ACC112 (cell line): ENCODE results near the gene PRKAA1.
A peak's percentile ranks its signal among the peaks of the same experiment; 100 is the strongest.

Experiments used
- H2AFZ ChIP-seq: fragments of 200-600 bp; sonication (generic); one replicate; pipeline ENCODE4 v1.6.0; 2017; ENCODE audit warnings: antibody characterized with exemption, low read length; ENCODE audit not compliant: unreplicated experiment
- H3K27ac ChIP-seq: fragments of 200-600 bp; sonication (generic); 2 replicates; pipeline ENCODE4 v1.5.1; 2014; ENCODE audit warnings: low read depth, mild to moderate bottlenecking, antibody characterized with exemption, low read length, moderate library complexity
- H3K27me3 ChIP-seq: fragments of 200-600 bp; sonication (generic); 2 replicates; pipeline ENCODE4 v1.6.1; 2014; ENCODE audit warnings: mild to moderate bottlenecking, antibody characterized with exemption, low read length, moderate library complexity, mixed read lengths; ENCODE audit not compliant: insufficient read depth
- H3K36me3 ChIP-seq: fragments of 200-600 bp; sonication (generic); 2 replicates; pipeline ENCODE4 v1.6.1; 2016; ENCODE audit warnings: mild to moderate bottlenecking, antibody characterized with exemption, low read length, moderate library complexity, mixed read lengths; ENCODE audit not compliant: insufficient read depth
- H3K4me1 ChIP-seq: fragments of 200-600 bp; sonication (generic); one replicate; pipeline ENCODE4 v1.6.1; 2016; ENCODE audit warnings: low read length, mixed read lengths; ENCODE audit not compliant: insufficient read depth, unreplicated experiment, control insufficient read depth
- H3K4me3 ChIP-seq: fragments of 200-600 bp; sonication (generic); 2 replicates; pipeline ENCODE4 v1.5.1; 2014; ENCODE audit warnings: mild to moderate bottlenecking, low read depth, low read length
- H3K79me2 ChIP-seq: fragments of 200-600 bp; sonication (generic); one replicate; pipeline ENCODE4 v1.6.0; 2016; ENCODE audit warnings: low read length; ENCODE audit not compliant: control insufficient read depth, unreplicated experiment, insufficient read depth

Gene PRKAA1

DNA sequence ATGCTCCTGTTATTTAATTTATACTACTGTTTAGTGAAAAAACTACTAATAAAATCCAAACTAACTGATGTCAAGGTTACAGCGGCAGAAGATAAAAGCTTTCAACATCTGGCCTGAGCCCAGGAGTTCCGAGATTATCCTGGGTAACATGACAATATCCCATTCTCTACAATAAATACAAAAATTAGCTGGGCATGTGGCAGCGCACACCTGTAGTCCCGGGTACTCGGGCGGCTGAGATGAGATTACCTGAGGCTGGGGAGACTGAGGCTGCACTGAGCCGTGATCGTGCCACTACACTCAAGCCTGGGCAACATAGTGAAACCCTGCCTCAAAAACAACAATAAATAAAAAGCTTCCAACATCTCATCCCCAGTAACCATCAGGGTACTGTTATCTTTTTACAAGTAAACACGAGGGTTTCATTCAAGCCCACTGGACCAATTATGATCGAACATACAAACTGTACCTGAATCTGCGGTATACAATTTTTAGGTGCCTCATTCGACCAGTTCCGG, 35.6 kb upstream of the PRKAA1 start:
- Histone ChIP-seq H3K27ac (peak overlapping the region; percentile 95), H3K4me1 (peaks cover 37% of the 10 kb centered on the region), H3K4me3 (peak overlapping the region; percentile 99), H3K79me2 (peaks cover 48% of the 10 kb centered on the region), H2AFZ (no peak overlapping the region), H3K27me3 (no peaks in the 10 kb centered on the region), H3K36me3 (peaks cover 56% of the 10 kb centered on the region)

DNA sequence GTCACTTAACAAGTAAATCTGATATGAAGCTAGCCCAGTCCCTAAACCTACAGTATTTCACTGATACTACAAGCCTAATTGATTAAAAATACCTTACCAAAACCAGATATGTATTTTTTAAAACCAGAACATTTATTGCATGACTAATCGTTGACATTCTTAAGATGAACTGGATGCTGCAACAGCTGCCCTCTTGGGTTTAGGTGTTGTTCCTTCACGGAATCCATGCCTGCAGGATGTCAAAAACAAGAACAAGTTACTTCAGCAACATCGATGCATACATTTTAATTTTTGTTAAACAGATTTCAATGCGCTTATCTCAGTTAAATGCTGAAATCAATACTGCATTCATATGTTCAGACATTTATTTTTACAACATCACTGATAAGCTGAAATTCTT, 34.2 kb upstream of the PRKAA1 start:
- H3K4me1 ChIP-seq = peaks cover 37% of the 10 kb centered on the region
- H2AFZ ChIP-seq = no peak overlapping the region
- H3K27ac ChIP-seq = peak overlapping the region; percentile 36
- peaks cover 48% of the 10 kb centered on the region for H3K79me2 ChIP-seq
- peaks cover 71% of the 10 kb centered on the region for H3K36me3 ChIP-seq
- no peaks in the 10 kb centered on the region for H3K27me3 ChIP-seq
- peak overlapping the region; percentile 99 for H3K4me3 ChIP-seq

DNA sequence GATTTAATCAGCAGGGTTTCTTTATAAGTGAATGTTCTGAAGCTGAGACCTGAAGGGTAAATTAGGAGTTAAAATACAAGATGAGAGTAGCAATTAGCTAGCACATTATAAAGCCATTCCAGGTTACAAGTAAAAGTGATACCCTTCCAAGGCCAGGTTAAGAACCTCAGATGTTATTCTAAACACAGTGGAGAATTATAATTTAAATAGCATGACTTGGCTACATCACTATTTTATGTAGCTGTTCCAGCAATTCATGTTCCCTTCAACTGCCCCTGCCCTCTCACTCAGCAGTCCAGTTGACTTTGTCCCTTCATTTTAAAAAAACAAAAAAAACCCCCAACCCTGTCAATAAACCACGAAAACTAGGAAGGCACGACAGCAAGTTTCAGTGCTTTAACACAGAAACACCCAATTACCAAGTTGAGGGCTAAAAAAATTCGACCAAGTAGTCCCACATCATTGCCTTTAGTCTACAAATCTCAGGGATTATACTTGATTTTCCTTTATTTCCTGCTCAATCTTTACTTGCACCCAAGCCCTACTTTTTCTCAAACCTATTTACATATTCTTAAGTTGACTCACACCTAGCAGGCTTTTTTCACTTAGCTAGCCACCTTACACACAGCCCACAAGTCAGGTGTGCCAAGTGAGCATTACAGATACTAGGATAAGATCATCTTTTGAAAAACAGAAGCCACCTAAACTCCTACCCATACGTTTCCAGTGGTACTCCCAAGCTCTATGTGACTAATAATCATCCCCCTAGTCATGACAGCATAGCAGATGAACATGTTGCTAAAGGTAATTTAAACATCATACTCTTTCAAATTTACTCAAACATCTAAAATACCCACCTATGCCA, 33.4 kb upstream of the PRKAA1 start:
- Histone ChIP-seq H3K27ac (peak overlapping the region; percentile 36), H3K79me2 (peaks cover 48% of the 10 kb centered on the region)

DNA sequence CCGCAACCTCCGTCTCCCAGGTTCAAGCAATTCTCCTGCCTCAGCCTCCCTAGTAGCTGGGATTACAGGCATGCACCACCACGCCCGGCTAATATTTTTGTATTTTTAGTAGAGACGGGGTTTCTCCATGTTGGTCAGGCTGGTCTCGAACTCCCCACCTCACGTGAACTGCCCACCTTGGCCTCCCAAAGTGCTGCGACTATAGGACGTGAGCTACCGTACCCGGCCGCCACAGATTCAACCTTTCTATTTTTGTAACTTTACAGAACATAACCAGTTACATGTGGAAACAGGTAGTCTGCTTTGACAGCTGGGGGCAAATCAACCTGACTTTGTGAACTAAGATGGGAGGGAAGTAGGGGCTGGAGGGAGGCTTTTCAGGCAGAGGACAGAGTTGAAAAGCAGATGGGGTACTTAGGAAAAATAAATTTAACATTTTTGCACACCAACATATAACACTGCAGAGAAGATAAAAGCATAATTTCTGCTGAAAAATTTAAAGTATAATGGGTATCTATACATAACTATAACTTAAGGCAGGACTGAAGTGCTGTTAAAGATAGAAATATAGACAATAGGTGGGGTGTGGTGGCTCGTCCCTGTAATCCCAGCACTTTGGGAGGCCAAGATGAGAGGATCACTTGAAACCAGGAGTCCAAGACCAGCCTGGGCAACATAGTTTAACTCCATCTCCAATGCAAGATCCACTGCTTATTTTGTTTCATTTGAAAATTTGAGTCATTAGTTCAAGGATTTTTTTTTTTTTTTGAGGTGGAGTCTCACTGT, 31.8 kb upstream of the PRKAA1 start:
- Histone ChIP-seq H3K27me3 (no peaks in the 10 kb centered on the region), H3K4me3 (no peak overlapping the region), H3K36me3 (peaks cover 76% of the 10 kb centered on the region), H3K79me2 (peaks cover 45% of the 10 kb centered on the region), H3K4me1 (peaks cover 28% of the 10 kb centered on the region), H3K27ac (no peak overlapping the region), H2AFZ (no peak overlapping the region)

More for the DNA sequence above, 33.4 kb upstream of the PRKAA1 start:
- H3K4me1 ChIP-seq = peaks cover 35% of the 10 kb centered on the region
- peak overlapping the region; percentile 99 for H3K4me3 ChIP-seq
- H3K36me3 ChIP-seq = peaks cover 76% of the 10 kb centered on the region
- no peaks in the 10 kb centered on the region for H3K27me3 ChIP-seq
- no peak overlapping the region for H2AFZ ChIP-seq

DNA sequence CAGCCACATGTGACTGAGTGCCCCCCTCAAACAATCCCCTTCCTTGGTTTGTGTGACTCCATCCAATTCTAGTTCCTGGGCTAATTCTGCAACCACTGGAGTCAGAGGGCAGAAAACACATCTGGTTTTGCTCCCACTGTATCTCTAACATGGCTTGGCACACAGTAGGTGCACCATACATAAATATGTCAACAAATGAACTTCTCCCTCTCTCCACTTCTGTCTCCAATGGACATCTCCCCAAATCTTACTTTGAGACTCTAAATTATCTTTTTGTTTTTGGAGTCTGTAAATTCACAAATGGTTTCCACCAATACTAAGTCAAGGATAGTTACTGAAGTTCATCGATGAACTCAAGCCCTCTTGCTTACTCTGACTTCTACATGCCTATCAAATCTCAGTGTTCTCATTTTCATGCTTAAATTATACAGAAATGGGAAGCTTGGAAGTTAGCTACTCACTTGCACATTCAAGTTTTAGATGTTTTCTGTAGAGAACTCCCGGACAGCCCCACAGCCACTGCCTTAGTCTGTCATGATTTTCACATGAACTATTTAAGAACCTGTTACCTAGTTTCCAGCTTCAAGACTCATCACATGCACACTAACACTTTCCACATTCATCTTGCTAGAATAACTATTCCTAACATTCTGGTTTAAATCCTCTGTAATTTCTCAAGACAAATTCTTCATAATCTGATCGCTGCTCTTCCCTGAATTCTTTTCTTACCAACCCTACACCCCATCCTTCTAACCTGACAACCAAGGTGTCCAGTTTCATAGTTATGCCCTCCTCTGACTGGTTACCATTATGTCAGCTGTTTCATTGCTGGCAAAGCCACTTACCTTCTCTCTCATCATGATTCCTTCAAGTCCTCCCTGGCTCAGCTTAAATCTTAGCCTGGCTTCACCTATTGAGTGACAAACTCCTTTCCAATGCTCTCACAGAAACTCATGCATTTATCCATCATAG, 30.8 kb upstream of the PRKAA1 start:
- H3K4me3 ChIP-seq = no peak overlapping the region
- H3K27me3 ChIP-seq = no peaks in the 10 kb centered on the region
- H3K4me1 ChIP-seq = peaks cover 28% of the 10 kb centered on the region
- H3K36me3 ChIP-seq = peaks cover 68% of the 10 kb centered on the region
- 0 out of 2 replicates have a peak overlapping the region, but pooled peaks have one; percentile 1 for H3K27ac ChIP-seq
- H3K79me2 ChIP-seq = peaks cover 35% of the 10 kb centered on the region
- H2AFZ ChIP-seq = no peak overlapping the region

DNA sequence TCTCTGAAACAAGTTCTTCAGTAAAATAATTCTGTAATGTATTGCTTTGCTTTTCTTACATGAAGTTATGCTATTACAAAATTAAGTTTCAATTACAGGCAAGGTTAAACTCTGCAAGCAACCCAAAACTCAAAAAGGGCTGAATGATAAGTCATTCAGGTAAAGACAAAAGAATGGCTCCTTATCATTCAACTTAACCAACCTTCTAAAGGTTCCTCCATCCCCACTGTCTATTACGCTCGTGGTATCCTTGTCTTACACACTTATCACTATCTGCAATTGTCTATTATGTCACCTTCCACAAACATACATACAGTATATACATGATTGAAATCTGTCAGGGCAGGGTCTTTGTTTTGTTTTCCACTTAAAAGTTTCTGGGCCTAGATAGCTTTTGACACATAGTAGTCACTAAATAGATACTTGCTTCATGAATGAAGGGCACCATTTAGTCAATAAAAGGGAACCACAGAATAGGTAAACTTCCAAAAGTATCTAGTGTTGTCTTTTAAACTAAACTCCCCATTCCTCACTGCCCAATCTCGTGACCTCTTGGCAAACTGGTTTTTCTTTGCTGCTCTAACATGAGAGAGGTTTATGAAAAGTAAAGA, 30.0 kb upstream of the PRKAA1 start:
- Histone ChIP-seq H3K79me2 (peaks cover 26% of the 10 kb centered on the region), H3K27ac (0 out of 2 replicates have a peak overlapping the region, but pooled peaks have one; percentile 1), H3K36me3 (peaks cover 60% of the 10 kb centered on the region), H3K27me3 (no peaks in the 10 kb centered on the region), H2AFZ (no peak overlapping the region), H3K4me3 (no peak overlapping the region), H3K4me1 (peaks cover 22% of the 10 kb centered on the region)

DNA sequence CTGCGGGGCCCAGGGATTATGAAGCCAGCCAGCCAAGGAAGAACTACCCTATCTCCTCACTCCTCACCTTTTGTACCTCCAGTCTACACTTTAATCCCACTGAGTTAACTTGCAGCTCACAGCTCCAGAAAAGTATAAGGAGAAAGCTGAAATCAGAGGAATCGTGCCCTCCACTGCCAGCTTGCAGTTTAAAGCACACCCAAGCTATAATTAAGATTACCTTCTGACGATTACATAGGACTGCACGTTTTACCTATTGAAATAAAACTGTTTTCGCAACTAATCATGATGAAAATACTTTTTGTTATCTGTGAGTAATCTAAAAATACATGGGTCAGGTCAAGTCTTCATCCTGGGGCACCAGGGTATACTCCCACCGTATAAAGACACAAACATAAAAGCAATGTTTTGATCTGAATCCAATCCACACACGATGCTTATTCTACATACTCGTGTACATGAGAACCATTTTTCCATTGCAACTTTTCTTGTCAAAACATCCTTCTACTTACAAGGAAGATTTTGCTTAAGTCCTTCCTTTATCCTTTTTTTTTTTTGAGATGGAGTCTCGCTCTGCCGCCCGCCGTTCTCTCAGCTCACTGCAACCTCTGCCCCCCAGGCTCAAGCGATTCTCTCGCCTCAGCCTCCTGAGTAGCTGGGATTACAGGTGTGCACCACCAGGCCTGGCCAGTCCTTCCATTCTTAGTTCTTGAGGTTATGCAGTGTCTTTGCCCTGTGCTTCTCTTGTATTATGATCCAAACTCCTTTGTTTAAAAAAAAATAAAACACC, 29.2 kb upstream of the PRKAA1 start:
- Histone ChIP-seq H3K79me2 (peaks cover 19% of the 10 kb centered on the region), H3K36me3 (peaks cover 53% of the 10 kb centered on the region), H3K4me3 (no peak overlapping the region)

DNA sequence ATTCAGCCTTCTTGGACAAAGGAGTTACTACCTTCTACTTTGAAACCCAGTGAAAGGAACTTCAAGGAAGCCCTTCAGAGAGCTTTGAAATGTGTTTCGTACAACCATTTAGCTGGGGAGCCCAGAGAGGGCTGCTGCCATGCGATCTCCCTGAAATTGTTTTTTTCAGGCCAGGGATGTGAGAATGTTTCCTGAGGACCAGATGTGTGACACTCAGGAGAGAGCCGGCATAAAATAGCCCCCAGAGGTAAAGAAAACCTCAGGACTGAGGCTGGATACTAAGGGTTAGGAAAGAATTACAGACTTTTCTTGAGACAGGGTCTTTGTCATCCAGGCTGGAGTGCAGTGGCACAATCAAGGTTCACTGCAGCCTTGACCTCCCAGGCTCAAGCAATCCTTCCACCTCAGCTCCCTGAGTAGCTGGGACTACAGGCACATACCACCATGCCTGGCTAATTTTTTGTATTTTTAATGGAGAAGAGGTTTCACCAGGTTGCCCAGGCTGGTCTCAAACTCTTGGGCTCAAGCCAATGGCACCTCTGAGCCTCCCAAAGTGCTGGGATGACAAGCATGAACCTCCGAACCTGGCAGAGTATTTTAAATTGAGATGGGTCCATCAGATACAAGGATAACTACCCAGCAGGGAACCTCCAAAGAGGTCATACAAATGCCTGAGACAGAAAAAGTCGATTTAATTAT, 28.5 kb upstream of the PRKAA1 start:
- H3K4me3 ChIP-seq = no peak overlapping the region
- H3K36me3 ChIP-seq = peaks cover 45% of the 10 kb centered on the region
- H3K4me1 ChIP-seq = peaks cover 8% of the 10 kb centered on the region
- no peak overlapping the region for H3K27ac ChIP-seq
- no peaks in the 10 kb centered on the region for H3K27me3 ChIP-seq
- H3K79me2 ChIP-seq = peaks cover 12% of the 10 kb centered on the region
- H2AFZ ChIP-seq = no peak overlapping the region

More for the DNA sequence above, 29.2 kb upstream of the PRKAA1 start:
- Histone ChIP-seq H3K4me1 (peaks cover 15% of the 10 kb centered on the region), H3K27me3 (no peaks in the 10 kb centered on the region), H3K27ac (no peak overlapping the region), H2AFZ (no peak overlapping the region)
